A673 (cell line): ENCODE measurements around the gene POLA1.

Experiments used
- CTCF ChIP-seq: fragments of 300-800, 200-600 bp; sonication (generic); conservative IDR thresholded peaks from 2 replicates; pipeline ENCODE4 v1.5.1; 2017; ENCODE audit warnings: low read depth, mild to moderate bottlenecking, antibody characterized with exemption, low read length, moderate library complexity, mixed read lengths
- EZH2 ChIP-seq: fragments of 200-600 bp; sonication (generic); IDR thresholded peaks from 2 replicates; pipeline ENCODE4 v1.6.1; 2017; ENCODE audit warnings: borderline replicate concordance, low read depth, mild to moderate bottlenecking, mixed read lengths, antibody characterized with exemption, low read length; ENCODE audit not compliant: poor library complexity, severe bottlenecking

GRCh38 chrX:25020905-25021449 is 327.3 kb downstream of the POLA1 start:
- TF ChIP-seq CTCF (peak; percentile 87), EZH2 (no peak)
